Measurements from ENCODE around the gene FBXW2.

DNA sequence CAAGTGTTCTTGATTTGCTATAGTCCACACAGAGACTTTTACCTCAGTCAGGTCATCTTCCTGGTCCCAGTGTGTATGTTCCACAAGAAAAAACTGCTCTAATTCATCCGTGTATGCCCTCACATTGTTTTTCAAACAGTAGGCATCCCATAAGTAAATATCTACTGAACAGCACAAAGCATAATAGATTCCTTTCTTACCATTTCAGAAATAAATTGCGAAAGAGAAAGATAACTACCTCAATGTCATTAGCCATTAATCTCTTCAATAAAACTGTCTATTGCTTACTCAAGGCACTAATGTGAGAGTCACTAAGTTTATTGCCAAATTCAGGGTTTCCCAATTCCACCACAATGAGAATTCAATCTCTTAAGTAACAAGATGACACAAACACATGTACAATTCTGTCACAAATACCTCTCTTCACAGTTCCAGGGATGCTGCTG lies 9.6 kb downstream of the FBXW2 start:
- TF ChIP-seq GATA2 (IDR thresholded peaks at IDR 0.05; ENCODE audit: low read depth, low read length) (no peak), GATA3 (IDR thresholded peaks at IDR 0.05; ENCODE audit: low read depth, low read length) (no peak)

Measured in SH-SY5Y (cell line).